HG03025 (cell line): ENCODE measurements around the gene TNK2.

ENCODE experiments used
- ATAC-seq: cut with Tn5 transposase; IDR thresholded peaks from one replicate; pipeline ENCODE4 v1.9.1; 2021; ENCODE audit warnings: mild to moderate bottlenecking, moderate library complexity; ENCODE audit not compliant: unreplicated experiment, low FRiP score

TNK2 gene

GRCh38 chr3:195854628-195855294 is 53.6 kb downstream of the TNK2 start:
- ATAC-seq, result no peak

DNA sequence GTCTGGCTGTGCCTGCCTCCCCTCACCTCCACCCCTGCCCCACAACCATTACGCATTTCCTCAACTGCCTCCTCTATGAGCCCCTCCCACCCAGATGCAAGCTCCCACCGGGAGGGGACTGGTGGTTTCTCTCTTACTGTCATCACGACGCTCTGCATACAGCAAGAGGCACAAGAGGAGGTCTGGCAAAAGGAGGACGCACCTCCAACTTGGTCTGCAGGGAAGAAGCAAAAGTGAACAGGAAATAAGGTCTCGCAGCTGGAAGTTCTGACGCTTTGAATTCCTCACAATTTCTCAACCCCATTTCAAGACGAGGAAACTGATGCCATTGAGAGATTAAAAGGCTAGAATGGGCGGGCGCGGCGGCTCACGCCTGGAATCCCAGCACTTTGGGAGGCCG is 54.4 kb downstream of the TNK2 start:
- no peak for ATAC-seq

GRCh38 chr3:195853036-195853435 is 55.3 kb downstream of the TNK2 start:
- no peak for ATAC-seq

- ATAC-seq, result peak; percentile 87
Observed at GRCh38 chr3:195850857-195851543, 57.4 kb downstream of the TNK2 start.

DNA sequence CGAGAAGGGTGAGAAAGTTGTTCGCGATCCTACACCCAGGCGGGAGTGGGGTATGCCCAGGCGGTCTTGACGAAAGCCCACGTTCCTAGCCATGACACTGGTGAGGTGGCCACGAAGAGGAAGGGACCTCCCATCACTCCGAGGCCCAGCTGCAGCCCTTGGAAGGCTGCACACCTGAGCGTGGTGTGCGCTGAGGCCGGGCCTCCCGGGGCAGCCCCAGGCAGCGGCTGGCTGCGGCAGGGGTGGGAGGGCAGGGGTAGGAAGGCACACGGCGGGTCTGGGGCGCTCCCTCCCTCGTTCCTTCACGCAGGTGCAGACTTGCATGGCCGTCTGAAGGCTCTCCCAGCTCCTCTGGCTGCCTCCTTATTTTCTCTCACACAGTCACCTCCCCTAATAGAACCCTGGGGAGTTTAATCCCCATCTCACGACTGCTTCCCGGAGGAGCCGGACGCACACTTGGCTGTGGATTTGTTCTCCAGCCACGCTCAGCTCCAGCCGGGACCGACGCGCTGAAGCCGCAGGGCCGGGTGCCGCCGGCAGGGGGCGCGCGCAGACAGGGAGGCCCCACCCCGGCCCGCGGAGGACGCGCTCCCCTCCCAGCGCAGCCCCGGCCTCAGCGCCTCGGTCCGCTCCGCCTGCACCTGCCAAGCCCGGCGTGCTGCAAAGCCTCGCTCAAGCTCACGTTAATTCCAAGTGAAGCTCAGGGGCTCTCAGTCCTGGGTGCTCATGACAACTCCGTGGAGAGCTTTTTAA is 58.9 kb downstream of the TNK2 start:
- ATAC-seq, result no peak

DNA sequence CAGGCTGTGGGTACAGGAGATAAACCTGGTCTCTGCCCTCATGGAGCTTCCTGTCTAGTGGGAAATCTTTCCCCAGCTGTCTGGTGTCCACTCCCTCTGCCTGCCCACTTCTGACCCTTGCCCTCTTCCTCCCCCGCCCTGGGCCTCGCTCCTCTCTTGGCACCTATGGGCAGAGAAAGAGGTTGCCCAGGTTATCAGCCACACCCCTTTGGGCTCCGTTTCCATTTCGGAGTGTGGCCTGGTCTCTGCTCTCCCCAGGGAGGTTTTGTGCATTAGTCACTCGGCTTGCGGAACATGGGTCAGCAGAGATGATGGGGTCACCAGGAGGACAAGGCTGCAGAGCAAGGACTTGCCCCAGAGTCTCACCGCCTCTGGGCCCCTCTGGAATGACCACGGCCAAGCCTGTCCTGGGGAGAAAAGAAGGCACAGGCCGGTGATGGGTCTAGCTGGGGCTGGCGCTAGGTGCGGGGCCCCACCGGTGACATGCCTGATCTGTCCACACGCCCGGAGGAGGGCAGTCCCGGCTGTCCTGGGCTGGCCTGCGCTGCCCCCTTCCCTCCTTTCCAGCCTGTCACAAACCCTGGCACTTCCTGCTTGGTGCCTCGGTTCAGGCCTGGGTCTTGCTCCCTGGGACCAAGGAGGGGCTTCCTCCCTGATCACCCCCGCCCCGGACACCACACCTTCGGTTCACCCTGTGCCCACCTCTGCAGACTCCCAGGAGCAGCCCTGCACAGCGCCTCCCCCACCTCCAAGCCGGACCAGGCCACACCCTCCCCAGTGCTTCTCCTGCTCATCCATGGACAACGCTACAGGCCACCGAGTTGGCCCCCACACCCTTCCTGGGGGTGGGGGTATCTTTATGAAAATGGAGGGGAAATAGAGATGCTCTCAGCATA is 61.0 kb downstream of the TNK2 start:
- ATAC-seq, result no peak

GRCh38 chr3:195845483-195845882 is 62.9 kb downstream of the TNK2 start:
- ATAC-seq, result no peak

- no peak for ATAC-seq
Observed at GRCh38 chr3:195844671-195845218, 63.6 kb downstream of the TNK2 start.

GRCh38 chr3:195839260-195840010 is 68.9 kb downstream of the TNK2 start:
- ATAC-seq, result no peak

- no peak for ATAC-seq
Observed at GRCh38 chr3:195838714-195839113, 69.6 kb downstream of the TNK2 start.

DNA sequence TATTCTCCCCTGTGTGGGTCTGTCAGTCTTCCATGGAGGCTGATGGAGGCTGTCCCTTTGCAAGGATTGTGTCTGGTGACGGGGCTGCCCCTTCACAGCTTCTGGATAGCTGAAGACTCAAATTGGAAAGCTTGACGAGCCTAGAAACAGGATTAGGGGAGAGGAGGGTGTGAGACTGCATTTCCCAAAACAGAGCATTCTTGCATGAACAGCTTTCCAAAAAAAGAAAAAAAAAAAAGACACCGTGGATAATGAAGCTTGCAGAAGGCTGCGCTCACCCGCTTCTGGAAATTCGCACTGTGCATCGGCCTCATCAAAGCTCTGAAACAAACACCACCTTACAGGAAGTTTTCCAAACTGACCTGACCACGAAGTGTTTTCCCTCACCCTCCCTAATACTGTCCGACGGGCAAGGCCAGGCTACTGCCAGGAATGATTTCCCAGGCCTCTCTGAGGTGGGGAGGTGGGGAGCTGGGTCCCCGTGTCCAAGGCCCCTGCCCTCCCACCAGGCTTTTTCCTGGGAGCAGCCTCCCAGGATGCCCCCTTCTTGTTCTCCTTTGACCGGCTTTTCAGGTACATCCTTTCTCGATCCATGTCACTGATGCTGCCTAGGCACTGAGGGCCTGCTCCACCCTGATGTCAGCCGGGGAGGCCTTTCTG is 71.7 kb downstream of the TNK2 start:
- no peak for ATAC-seq

- no peak for ATAC-seq
Observed at GRCh38 chr3:195835791-195836190, 72.6 kb downstream of the TNK2 start.

- ATAC-seq, result no peak
Observed at GRCh38 chr3:195834675-195835583, 73.4 kb downstream of the TNK2 start.

GRCh38 chr3:195829897-195830254 is 78.5 kb downstream of the TNK2 start:
- ATAC-seq, result no peak

- ATAC-seq, result no peak
Observed at GRCh38 chr3:195828762-195829161, 79.6 kb downstream of the TNK2 start.

- ATAC-seq, result no peak
Observed at GRCh38 chr3:195825857-195826804, 82.2 kb downstream of the TNK2 start.

GRCh38 chr3:195825191-195825588 is 83.2 kb downstream of the TNK2 start:
- ATAC-seq, result no peak
